ENCODE results near the gene SLC29A3.

The SLC29A3 gene

GRCh38 chr10:71301371-71301916 is 17.6 kb upstream of the SLC29A3 start:
- no peak for DNase-seq

GRCh38 chr10:71302451-71302850 is 16.6 kb upstream of the SLC29A3 start:
- no peak for DNase-seq

GRCh38 chr10:71302874-71303568 is 16.0 kb upstream of the SLC29A3 start:
- DNase-seq, result peak in 1 of 2 experiments; percentile 67

- no peak for DNase-seq
Measured at GRCh38 chr10:71303569-71303907, 15.5 kb upstream of the SLC29A3 start.

- no peak for DNase-seq
Measured at GRCh38 chr10:71304914-71305313, 14.1 kb upstream of the SLC29A3 start.

- no peak for DNase-seq
Measured at GRCh38 chr10:71306979-71307378, 12.1 kb upstream of the SLC29A3 start.

GRCh38 chr10:71307469-71308085 is 11.5 kb upstream of the SLC29A3 start:
- DNase-seq, result no peak

GRCh38 chr10:71308244-71308643 is 10.8 kb upstream of the SLC29A3 start:
- no peak for DNase-seq

- no peak for DNase-seq
Measured at GRCh38 chr10:71308985-71309384, 10.1 kb upstream of the SLC29A3 start.

GRCh38 chr10:71309919-71310318 is 9.1 kb upstream of the SLC29A3 start:
- no peak for DNase-seq

- DNase-seq, result no peak
Measured at GRCh38 chr10:71312220-71312619, 6.8 kb upstream of the SLC29A3 start.

- peak; percentile 14 to 68 for DNase-seq
Measured at GRCh38 chr10:71312811-71313789, 6.0 kb upstream of the SLC29A3 start.

GRCh38 chr10:71314028-71314693 is 4.9 kb upstream of the SLC29A3 start:
- DNase-seq, result peak in 1 of 2 experiments; percentile 38

- no peak for DNase-seq
Measured at GRCh38 chr10:71314694-71315225, 4.3 kb upstream of the SLC29A3 start.

- DNase-seq, result no peak
Measured at GRCh38 chr10:71316056-71316785, 2.8 kb upstream of the SLC29A3 start.

GRCh38 chr10:71316786-71317160 is 2.3 kb upstream of the SLC29A3 start:
- no peak for DNase-seq

GRCh38 chr10:71317739-71318138 is 1.3 kb upstream of the SLC29A3 start:
- no peak for DNase-seq

- no peak for DNase-seq
Measured at GRCh38 chr10:71319800-71320392, 837 bp downstream of the SLC29A3 start.

- no peak for DNase-seq
Measured at GRCh38 chr10:71320592-71320991, 1.5 kb downstream of the SLC29A3 start.

- DNase-seq, result no peak
Measured at GRCh38 chr10:71321386-71321785, 2.3 kb downstream of the SLC29A3 start.

- no peak for DNase-seq
Measured at GRCh38 chr10:71323407-71323806, 4.3 kb downstream of the SLC29A3 start.

Measured in NCI-H524 (cell line).